MM.1S (cell line): ENCODE data around the gene BANP.
"Not testable (repeated sequence)": the region's sequence is repeated elsewhere in the genome, so short reads cannot be mapped to it uniquely, and the experiment has no call there.

ENCODE experiments used
- CTCF ChIP-seq: fragments of 300-600 bp; sonication (generic); IDR thresholded peaks from 2 replicates; pipeline ENCODE4 v1.5.1; 2016; ENCODE audit warnings: antibody characterized with exemption, low read length, mixed read lengths
- EZH2 ChIP-seq: fragments of 300-600 bp; sonication (generic); optimal IDR thresholded peaks from 2 replicates; pipeline ENCODE3; 2017; ENCODE audit warnings: low read depth, mild to moderate bottlenecking, antibody characterized with exemption, low read length, mixed read lengths
- EZH2phosphoT487 ChIP-seq: fragments of 300-600 bp; sonication (generic); IDR thresholded peaks from 2 replicates; pipeline ENCODE4 v1.6.1; 2018; ENCODE audit warnings: antibody characterized with exemption, low read length

- TF ChIP-seq EZH2, CTCF, EZH2phosphoT487: not testable (repeated sequence)
Measured at GRCh38 chr16:87914021-87914725, 37.1 kb upstream of the BANP start.
